NCI-H1694 (cell line): ENCODE data around the gene CPNE8.
"Not testable (repeated sequence)": the region's sequence is repeated elsewhere in the genome, so short reads cannot be mapped to it uniquely, and the experiment has no call there.

Source experiments
- DNase-seq: peaks from one replicate; lab custom pipeline; 2025; lab: John Stamatoyannopoulos, UW

The CPNE8 gene

DNA sequence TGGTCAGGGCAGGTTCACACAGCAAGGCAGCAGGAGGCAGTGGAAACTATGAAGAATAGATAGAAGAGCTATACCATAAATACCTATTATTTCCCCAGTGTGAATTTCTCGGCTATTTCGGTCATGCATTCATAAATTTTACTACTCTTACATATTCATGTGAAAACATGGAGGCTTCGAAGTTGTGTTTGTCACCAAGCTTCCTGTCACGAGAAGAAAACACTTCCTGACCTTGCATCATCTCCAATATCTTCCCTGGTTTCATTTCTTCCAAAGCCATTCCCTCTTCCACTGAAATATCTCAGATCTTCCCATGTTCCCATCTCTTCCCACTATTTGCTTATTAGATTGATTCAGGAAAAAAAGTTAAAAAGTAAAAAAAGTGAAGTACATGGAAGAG lies 80.4 kb downstream of the CPNE8 start:
- DNase-seq = no peak

DNA sequence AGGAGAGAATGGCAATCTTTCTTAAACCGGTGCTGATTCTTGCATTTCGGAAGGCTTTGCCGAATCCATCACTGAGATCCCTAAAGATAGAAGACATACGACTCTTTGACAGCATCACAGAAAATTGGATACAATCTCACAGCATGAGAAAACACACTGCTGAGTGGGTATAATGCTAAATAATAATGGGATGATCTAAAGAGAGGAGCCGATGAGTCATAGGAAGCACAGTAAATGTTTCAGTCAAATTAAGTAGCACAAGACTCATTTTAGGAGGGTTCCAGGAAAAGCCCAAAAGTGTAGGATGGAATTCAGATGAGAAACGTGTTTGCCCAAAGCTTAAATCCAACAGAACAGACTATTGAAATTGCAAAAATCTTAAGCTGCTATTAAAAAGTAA lies 81.7 kb downstream of the CPNE8 start:
- no peak for DNase-seq

DNA sequence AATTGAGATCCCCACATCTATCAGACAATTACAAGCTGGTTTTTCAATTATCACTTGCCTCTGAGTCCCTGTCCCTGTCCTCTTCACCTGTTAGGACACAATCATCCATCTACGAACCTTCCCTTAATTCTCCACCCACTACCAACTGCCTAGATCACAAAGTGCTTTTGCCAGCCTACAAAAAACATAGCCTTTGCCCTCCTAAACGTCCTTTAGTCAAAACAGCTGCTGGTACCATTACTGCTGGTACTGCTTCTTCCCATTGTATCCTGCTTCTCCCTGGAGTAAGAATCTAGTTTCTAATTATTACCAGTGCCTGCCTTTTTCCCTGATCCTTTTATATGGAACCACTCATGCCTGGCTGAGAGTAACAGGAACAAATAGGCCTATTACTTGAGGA lies 82.1 kb downstream of the CPNE8 start:
- DNase-seq = no peak

DNA sequence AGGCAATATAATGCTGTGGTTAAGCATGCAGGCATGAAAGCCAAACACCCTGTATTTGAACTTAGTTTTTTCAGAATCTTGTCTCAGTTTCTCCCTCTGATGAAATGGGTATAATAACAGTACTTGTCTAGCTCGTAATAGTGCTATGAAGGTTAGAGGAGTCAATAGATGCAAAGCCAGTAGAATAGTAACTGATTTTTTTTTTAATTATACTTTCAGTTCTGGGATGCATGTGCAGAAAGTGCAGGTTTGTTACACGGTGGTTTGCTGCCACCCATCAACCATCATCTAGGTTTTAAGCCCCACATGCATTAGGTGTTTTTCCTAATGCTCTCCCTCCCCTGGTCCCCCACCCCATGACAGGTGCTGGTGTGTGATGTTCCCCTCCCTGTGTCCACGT lies 87.4 kb downstream of the CPNE8 start:
- DNase-seq = no peak

DNA sequence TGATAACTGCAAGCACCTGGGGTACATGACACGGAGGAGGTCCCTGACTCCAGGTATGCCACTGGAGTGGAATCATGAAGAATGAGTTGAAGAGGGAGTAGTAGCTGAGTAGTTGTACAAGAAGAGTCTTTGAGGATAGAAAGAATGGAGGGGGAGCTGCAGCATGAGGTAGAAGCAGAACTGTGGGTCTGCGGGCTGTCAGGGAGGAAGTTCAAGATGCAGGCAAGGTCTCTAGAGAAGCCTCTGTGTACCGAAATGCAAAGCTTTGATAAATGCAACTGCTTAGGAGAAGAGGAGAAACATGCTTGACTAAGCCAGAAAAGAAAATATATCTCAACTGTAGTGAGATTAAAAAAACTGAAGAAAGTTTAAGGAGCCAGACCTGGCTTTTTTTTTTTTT lies 91.5 kb downstream of the CPNE8 start:
- no peak for DNase-seq

DNA sequence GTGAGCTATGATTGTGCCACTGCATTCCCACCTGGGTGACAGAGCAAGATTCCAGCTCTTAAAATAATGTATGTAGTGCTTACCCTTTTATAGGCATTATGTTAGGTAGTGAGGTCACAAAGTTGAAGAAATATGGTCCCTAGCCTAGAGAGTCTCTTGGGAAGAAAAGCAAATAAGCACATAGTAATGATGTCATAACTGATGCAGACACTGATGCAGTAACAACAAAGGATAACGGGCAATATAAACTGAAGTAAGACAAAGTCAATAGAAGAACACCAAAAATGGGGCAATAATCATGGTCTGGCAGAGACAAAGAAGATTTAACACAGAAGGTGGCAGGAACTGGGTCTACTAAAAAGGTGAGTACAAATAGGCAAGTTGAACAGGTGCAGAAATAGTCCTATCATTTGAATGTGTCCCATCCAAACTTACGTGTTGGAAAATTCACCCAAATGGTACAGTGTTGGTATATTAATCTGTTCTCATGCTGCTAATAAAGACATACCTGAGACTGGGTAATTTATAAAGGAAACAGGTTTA lies 93.5 kb downstream of the CPNE8 start:
- no peak for DNase-seq

DNA sequence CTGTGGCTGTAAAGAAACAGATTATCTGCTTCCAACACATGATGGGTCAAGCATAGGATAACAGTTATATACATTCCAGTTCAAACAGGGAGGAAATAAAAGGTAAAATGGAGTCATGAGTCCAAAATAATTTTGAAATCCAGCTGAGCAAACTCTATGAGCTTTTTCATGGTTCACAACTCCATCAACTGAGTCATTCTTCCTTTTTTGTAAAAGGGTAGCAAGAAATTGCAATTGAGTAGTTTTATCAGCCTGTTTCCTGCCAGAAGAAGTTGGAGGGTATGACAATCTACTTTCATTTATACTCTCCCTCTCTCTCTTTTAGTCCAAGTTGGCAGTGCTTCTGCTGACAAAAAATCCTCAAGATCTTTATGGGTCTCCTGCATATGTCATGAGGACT lies 95.6 kb downstream of the CPNE8 start:
- DNase-seq = no peak

DNA sequence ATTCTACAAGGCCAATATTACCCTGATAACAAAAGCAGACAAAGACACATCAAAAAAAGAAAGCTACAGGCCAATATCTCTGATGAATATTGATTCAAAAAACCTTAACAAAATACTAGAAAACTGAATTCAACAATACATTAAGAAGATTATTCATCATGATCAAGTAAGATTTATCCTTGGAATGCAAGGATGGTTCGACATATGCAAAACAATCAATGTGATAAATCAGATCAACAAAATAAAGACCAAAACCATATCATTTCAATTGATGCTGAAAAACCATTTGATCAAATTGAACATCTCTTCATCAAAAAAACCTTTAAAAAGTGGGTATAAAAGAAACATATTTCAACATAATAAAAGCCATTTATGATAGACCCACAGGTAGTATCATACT lies 117.3 kb downstream of the CPNE8 start:
- no peak for DNase-seq

DNA sequence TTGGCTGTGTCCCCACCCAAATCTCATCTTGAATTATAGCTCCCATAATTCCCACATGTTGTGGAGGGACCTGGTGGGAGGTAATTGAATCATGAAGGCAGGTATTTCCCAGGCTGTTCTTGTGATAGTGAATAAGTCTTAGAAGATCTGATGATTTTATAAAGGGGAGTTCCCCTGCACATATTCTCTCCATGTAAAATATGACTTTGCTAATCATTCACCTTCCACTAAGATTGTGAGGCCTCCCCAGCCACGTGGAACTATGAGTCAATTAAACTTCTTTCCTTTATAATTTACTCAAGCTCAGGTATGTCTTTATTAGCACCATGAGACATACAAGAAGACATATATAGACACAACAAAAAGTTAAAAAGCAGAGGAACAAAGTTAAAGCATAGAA lies 120.0 kb downstream of the CPNE8 start:
- no peak for DNase-seq

DNA sequence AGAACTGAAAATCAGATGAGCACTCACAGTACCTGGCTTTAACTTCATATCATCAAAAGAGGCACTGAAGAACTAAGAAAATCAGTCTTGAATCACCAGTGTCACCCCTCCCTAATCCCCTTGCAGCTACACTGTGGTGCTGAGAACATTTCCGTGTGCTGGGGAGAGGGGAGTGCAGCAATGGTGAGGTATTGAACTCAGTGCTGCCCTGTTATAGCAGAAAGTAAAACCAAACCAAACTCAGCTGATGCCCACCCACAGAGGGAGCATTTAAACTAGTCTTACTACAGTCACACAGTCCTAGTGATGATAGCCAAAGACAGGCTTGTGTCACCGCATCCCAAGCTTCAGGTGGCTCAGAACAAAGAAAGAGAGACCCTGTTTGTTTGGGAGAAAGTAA lies 122.1 kb downstream of the CPNE8 start:
- no peak for DNase-seq

DNA sequence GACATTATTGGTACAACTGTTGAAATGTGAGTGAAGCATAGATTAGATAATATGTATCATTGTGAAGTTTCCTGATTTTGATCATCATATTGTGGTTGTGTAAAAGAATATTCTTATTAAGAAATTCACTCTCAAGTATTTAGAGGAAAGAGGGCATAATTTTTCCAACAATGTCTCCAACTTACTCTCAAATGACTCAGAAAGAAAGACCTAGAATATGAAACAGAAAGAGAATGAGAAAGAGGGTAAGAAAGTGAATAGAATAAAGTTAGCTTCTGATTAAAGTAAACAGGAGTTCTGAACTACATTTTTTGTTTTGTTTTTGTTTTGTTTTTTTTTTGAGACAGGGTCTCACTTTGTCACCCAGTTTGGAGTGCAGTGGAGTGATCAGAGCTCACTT lies 123.0 kb downstream of the CPNE8 start:
- DNase-seq = no peak

DNA sequence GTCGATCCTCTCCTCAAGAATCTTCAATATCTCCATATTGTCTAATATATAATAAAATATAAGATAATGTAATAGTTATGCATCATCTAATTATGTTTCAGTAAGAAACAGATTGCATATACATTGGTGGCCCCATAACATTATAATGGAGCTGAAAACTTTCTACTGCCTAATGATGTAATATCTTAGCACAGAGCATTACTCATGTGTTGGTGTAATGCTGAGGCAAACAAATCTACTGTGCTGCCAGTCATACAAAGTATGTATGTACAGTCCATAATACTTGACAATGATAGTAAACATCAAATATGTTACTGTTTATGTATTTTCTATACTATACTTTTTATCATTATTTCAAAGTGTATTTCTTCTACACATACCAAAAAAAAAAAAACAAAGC lies 128.7 kb downstream of the CPNE8 start:
- DNase-seq = no peak

DNA sequence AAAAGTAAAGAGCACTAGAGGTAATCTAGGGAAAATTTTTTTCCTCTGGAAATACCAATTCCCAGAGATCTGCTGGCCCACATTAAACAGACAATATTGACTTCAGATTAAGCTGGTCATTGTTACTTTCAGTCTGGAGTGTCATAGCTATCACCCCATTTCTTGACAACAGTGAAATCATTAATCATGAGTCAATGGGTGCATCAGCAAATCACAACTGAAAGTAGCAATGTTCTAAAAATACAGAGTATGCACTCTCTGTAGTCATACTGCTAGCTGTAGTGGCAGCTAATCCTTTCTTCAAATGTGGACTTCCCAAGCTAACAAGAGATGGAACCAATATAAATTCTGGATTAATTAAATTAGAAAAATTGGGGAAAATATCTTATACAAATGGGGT lies 129.9 kb downstream of the CPNE8 start:
- DNase-seq = no peak

DNA sequence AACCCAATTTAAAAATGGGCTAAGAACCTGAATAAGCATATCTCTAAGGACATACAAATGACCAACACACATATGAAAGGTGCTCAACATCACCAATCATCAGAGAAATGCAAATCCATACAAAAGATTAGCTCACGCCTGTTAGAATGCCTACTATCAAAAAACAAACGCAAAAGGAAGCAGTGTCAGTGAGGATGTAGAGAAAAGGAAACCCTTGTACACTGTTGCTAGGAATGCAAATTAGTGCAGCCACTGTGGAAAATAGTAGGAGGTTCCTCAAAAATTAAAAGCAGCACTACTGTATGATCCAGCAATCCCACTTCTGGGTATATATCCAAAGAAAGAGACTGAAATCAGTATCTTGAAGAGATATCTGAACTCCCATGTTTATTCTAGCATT lies 133.0 kb downstream of the CPNE8 start:
- DNase-seq = no peak

DNA sequence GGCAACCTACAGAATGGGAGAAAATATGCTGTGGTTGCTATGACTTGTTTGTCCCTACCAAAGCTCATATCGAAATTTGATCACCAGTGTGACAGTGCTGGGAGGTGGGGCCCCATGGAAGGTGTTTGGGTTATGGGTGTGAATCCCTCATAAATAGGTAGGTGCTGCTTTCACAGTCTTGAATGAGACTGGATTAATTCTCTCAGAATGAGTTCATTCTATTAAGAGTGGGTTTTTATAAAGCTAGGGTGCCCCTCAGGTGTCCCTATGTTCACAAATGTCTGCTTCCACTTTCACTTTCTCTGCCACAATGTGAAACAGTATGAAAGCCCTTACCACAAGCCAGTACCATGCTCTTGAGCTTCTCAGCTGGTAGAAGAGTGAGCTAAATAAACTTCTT lies 133.5 kb downstream of the CPNE8 start:
- no peak for DNase-seq

DNA sequence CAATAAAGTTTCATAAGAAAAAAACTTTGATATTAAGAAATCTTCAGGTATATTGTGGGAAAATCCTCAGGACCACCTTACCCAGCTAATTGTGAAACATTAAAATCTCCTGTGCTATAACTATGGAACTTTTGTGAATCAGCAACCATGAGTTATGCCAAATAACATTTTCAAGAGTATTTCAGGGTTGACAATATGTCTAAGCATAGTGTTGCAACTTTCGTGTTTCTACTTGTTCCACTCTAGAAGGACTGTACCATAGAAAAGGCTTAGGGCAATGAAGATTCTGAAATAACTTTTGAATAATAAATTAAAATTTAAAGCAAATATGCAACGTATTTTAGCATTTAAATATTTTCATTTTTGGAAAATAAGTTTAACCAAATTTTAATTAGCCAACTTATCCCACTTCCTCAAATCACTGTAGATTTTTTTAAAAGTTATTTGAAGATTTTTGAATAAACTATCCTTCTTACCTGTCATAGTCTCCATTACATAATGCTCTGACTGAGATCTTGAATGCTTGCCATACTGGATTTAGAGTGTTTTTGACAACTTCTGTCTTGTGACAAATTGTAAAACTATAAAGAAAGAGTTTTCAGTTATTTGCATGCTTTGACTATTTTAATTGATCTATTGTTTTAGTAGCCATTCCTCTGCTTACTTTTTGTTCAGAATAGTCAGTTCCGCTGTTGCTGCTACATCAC lies 143.6 kb downstream of the CPNE8 start:
- DNase-seq = no peak

DNA sequence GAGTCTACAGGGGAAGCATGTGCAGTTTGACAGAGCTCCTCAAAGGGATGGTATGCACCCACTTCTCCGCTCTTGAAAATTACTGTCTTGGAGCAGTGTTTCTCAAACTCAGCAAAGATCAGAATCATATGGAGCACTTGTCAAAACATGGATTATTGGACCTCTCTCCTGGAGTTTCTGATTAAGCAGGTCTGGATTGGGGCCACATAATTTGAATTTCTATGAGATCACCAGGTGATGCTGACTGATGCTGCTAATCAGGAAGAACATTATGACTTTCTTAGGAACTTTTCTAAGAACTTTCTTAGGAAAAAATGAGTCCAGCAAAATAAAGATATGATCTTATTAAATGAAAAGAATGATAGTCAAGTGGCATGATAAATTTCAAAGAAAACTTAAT lies 144.3 kb downstream of the CPNE8 start:
- DNase-seq = no peak

DNA sequence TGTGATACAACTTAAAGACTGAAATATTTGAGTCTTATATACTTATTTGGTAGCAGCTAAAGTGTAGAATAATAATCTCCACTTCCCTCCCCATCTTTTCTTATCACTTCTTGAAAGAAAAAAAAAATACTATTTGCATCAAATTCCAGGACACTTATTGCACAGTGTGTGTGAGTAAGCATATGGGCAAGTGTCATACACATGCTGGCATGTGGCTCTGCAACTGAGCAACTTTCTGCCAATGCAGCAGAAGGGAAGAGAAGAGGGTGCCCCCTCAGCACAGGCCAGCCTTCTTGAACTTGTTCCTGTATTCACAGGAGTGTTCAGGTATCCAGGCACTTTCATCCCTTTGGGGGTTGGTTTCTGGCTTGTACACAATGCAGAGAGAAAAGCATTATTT lies 145.8 kb downstream of the CPNE8 start:
- DNase-seq = no peak

DNA sequence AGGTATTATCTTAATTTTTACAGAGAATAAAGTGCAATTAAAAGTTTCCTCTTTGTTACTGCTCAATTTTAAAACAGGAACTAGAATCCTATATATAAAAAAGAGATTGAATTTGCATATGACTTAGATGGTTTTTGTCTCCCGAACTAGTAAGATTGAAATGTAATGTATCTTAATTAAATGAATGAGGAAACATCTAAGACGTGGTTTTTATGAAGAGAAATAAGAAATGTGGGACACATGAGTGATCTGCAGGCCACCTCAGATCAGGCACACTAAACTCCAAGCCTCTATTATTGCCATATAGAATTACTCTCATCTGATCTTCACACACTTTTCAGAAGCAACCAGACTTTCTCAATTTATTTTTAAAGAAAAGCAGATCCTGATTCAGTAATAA lies 158.6 kb downstream of the CPNE8 start:
- DNase-seq = no peak

DNA sequence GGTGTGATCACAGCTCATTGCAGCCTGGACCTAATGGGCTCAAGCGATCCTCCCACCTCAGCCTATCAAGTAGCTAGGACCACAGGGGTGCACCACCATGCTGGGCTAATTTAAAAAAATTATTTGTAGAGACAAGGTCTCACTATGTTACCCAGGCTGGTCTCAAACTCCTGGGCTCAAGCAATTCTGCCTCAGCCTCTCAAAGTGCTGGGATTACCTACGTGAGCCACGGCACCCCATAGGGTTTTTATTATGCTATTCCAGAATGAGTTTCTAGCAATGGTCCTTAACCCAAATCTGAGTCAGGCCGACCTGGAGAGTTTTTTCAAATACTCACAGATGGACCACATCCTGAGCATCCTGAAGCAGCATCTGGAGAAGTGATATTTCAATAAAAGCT lies 159.8 kb downstream of the CPNE8 start:
- no peak for DNase-seq

DNA sequence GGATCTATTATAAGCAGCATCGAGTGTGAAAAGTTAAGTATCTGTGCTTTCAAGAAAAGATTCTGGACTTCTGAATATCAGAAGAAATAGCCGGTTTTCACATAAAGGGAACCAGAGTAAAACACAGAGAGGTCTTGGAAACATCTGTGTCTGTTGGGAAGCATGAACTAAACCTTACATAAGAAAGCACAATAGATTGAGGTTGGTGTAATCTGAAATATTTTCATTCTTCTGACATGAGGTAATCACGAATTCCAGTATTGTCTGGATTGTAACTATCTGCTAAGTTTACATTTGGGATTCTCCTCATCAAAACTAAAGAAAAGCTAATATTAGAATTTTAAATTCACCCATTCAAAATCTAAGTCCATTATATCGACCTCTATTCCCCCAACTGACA lies 161.3 kb downstream of the CPNE8 start:
- DNase-seq = no peak

DNA sequence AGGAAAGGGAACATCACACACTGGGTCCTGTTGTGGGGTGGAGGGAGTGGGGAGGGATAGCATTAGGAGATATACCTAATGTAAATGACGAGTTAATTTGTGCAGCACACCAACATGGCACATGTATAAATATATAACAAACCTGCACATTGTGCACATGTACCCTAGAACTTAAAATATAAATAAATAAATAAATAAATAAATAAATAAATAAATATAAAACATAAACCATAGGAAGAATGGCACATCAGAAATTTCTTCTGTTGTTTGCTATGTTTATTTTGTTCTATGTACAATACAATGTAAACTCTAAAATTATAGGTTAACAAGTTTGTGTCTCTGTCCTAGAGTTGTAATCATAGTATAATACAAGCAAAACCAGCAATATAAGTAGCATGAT lies 162.9 kb downstream of the CPNE8 start:
- DNase-seq = not testable (repeated sequence)

DNA sequence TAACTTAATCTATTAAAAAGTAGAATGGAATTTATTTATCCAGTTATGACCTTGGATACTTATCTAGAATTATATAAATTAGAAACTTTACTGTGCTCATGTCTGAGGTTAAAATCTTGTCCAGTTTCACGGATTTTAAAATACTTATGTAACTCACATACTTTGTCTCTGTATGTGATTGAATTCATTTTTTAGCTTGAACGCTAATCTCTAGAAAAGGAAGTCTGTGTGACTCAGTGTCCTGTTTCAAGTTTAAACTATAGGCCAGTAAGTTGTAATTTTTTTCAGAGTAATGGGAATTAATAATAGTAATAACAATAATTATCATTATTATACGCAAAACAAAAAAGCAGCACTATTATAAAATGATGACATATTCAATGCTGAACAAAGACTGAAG lies 168.6 kb downstream of the CPNE8 start:
- no peak for DNase-seq

DNA sequence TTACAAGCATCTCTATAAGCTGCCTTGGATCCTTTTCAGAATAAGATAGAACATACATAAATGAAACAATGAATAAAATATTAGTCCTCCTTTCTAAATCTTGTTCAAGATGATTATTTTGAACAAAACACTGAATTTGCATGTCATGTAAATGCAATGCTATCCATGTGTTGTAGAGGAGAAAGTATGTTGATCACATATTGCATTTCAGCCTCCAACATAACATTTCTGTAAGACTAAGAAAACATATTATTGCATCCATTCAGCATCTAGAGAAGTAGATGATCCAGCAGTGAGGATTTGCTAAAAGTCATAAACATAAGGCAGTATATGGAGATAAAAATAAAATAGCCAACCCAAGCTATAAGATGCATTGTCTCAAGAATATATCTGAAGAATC lies 172.6 kb downstream of the CPNE8 start:
- no peak for DNase-seq

DNA sequence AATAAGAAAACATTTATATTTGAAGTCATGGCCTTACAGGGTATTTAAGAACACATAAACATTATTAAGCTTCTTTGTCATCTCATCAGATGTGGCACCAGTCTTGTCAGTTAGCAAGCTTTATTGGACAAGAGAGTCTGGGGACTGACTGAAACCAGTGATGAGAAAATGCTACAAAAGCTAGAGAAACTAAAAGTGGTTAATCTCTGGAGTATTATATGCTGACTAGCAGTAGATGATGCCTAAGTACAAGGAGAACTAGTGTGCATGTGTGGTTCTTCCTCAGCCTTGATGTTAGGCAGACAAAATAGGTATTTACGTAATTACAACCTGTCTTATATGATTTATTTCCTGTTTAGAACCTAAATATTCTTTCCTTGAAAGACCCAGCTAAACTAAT lies 176.5 kb downstream of the CPNE8 start:
- DNase-seq = no peak
